Raji (cell line): Measurements from ENCODE around the gene MTSS2.

ENCODE experiments used
- POLR2A ChIP-seq: IDR thresholded peaks from 2 replicates; pipeline ENCODE4 v1.6.1; 2011; ENCODE audit warnings: low read depth, low read length, control low read depth; ENCODE audit not compliant: insufficient read depth

MTSS2 gene

DNA sequence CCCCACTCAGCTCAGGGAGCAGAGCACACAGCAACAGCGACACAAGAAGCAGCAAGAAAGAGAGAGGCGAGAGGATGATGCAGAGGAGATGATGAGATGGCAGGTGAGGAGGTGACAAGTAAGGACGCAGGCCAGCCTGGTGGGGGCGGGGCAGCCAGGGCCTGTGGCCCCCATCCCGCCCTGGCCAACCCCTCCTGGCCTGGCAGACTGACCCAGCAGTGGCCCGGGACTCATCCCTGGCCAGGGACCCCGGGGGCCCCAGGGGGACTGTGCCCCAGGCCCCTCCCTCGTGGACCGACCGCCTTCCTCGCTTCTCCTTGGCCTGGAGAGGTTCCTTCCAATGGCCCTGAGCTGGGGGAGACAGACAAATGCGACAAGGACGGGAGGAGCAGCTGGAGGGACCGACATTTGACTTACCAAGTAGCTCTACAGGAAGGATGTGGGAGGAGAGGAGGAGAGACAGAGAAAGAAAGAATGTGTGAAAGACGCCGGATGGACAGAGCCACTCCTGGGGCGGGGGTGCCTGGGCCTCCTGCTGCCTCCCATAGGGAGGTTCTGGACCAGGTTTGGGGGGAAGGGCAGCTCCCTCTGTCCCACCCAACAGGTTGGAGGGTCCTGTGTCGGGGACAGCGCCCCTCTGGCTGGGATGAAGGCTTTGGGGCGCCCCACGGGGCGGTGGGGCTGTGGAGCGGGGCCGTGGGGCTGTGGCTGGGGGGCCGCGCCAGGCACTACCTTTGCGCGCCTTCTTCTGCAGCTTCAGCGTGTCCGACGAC lies 6.8 kb downstream of the MTSS2 start:
- TF ChIP-seq POLR2A, result no peak

DNA sequence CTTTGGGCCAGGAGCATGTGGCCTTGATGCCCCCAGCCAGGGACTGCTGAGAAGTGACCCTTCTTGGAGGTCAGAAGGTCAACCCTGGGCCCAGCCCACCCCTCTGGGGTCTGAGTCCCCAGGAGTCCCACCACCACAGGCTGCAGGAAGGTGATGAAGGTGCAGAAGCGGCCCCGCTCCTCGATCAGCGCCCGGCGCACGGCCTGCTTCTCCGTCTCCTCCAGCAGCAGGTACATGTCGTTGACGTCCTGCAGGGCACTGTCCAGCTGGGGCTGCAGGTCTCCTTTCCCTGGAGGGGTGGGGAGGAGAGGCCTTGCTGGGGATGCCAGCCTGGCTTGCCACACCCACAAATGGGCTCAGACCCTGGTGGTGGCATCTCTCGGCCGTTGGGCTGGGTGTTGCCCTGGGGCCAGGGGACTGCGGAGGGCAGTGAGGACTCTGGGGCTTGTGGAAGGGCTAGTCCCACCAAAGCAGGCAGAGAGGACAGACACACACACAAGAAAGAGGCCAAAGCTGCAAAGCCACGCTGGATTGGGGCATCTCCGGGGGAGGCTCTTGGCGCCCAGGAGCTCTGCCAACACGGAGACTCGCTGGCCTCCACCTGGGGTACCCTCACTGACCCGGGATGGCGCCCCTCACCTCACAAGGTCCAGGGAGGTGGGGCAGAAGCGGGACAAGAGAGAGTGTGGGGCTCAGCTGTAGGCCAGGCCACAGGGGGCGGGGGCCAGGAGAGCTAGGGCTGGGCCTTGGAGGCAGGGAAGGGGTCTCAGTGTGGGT lies 7.5 kb downstream of the MTSS2 start:
- no peak for TF ChIP-seq POLR2A

DNA sequence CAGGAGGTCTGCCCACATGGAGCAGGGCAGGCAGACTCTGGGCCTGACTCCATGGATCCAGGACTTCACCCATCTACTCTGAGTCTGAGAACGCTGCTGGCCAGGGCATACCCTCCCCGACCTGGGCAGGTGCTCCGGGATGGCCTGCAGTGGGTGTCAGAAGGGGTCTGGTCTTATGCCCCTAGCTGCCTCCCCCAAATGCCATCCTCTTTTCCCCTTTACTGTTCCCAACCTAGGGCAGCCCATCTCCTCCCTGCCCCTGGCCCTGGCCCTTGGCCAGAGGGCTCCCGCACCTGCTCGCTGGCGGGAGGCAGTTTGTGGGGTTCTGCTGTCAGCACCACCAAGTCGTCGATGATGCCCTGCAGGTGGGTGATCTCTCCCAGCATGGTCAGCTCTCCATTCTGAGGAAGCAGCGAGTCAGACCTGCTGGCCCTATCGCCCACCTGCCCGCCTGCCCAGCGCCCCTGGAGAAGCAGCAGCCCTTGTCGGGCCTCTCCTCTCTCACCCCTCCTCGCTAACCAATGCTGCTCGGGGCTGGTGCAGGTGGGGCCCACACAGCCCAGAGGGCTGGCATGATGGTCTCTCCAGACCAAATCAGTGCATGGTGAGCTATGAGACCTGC lies 8.2 kb downstream of the MTSS2 start:
- no peak for TF ChIP-seq POLR2A

DNA sequence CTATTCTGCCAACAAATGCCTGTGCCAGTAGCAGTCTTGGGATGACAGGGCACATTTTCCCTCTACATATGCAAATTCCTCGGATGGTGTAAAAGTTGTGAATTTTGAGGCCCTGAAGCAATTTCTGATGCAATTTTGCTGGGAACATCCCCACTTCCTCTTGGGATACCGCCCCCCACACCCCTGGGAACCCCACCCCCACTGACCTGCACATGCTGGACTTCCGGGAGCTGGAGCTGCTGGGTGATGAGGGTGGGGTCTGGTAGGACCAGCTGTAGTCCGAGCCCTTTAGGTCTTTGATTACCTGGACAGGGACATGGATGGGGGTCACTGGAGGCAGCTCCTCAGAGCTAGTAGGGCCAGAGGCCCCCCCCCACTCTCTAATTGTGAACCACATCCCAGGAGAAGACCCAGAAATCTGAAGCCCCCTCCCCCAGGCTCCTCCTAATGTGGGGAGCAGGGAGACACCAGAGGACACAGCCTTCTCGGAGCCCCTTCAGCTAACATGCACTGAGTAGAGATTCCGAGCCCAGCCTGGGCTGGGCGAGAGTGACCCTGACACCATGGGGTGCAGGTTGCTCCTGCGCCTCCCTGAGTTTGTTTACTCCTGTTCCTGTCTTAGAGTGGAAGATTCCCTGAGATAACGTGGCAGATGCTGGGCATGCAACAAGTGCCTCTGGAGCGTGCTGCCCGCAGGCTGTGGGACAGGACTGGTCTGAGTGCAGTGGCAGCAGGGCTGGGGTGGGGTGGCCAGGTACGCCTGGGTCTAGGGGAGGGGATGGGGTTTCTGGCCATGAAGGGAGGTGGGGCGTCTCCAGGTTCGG lies 9.0 kb downstream of the MTSS2 start:
- no peak for TF ChIP-seq POLR2A

DNA sequence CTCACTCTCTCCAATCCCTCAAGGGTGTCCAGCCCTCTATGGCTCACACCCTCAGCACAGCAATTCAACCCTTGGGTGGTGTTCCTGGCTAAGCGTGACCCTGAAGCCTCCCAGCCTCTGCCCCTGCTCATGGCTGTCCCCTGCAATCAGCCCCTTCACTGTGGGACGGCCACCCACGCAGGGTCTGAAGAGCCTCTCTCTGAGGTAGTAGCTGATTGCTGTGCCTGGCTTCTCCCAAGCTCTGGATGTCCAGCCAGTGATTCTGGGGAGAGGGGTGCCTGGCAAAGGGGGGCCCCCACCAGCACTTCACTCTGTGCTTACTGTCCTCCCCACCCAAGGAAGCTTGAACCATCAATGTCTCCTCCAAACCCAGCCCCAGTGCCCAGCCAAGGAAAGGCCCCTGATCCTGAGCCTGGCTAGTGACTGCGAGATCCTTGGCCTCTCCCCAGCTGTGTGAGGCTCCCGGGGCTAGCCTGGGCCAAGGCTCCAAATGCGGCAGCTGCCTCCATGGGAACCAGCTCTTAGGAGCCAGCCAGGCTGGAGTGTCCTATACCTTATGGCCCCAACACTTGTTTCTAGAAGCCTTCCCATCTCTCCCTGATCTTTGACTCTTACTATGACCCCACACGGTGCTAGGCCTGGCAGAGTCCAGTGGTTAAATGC lies 9.9 kb downstream of the MTSS2 start:
- TF ChIP-seq POLR2A, result no peak

DNA sequence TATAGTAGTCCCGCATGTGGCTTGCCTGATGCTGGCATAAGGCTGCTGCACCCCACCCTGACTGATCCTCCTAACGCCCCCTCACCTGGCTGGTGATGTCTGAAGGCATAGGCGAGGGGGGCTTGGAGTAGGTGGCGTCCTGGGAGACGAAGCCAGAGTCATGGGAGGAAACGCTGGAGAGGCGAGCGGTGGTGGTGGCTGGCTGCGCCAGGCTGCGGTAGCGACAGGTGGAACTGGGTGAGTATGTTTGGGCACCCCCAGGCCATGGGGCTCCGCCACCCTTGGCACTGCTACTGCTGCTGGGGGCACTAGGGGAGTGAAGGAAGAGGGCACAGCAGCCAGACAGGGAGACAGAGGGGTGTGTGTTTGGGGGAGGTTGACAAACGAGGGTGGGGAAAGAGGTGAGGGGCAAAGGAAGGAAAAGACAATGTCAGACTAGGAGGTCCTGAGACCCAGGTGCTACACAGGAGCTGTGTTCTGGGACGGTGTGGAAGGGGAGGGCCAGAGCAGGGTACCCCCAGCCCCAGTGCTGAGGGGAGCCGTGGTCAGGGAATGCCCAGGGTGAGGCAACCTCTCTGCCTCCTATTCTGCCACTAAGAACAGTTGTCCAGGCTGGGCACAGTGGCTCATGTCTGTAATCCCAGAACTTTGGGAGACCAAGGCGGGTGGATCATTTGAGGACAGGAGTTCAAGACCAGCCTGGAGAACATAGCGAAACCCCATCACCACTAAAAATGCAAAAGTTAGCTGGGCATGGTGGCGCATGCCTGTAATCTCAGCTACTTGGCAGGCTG lies 11.4 kb downstream of the MTSS2 start:
- no peak for TF ChIP-seq POLR2A

DNA sequence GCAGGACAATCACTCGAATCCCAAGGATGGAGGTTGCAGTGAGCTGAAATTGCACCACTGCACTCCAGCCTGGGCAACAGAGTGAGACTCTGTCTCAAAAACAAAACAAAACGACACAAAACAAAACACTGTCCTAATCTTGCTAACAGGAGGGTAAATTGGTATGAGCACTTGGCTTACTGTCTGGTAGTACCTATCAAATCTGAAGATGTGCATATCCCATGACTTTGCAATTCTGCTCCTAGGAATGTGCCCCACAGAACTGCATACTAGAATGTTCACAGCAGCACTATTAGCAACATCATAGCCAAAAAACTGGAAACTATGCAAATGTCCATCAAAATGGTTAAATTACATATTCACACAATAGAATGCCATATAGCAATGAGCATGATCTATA lies 15.7 kb downstream of the MTSS2 start:
- no peak for TF ChIP-seq POLR2A

DNA sequence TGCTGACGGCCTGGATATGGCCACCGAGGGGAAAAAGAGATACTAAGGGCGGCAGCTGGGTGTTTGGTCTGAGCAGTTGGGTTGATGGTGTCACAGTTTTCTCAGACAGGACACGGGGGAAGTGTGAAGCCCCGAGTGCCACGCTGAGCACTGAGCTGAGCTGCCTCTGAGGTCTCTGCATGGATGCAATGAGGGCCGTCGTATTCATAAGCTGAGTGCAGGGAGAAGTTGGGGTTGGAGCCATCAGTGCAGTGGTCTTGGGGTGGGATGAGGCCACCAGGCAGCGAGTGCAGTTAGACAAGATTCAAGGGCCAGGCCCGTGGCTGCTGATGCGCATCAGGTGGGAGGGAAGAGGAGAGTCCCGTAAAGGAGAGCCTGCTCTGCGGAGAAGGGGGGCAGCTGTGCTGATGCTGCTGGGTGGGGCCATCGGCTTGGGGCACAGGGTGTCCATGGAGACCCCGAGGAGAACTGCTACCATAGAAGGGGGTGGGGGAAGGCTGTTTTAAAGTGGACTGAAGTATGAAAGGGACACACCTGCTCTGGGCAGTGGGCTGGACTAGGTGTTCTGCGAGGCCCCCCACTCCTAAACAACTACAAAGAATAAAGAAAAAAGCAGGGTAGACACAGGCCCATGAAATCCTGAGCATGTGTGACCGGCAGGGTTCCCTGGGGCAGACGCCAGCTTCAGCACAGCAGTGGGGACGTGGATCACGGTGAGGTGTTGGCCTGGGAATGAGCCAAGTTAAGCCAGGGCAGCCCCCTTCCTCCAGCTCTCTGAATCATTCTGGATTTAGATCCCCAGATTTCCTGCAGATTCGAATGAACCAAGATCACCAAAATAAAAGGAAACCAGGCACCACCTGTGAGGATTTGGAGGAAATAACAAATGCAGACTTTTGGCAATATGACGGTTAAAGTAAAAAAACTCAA lies 19.8 kb downstream of the MTSS2 start:
- no peak for TF ChIP-seq POLR2A

DNA sequence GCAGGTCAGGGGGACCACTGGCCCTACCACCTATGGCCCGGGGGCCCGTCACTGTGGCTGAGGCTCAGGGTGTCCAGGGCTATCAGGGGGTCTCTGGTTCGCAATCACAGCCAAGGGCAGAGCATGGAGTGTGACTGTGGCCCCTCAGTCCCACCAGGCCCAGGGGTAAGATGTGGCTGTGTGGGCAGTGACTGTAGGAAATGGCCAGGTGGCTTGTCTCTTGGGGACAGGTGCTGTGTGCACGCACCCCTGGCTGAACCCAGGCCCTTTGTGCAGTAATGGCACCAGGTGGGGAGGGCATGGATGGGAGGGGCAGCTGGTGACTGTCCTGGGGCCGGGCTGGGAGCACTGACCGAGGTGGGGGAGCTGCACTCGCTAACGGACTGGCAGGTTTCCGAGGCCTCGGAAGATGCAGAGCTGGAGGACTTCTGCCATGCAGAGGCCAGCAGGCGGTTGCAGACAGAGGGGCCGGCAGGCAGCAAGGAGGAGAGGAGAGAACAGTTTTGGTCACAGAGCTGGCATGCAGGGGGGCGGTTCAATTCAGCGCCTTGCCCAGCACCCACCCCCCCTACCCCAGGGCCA lies 20.6 kb downstream of the MTSS2 start:
- no peak for TF ChIP-seq POLR2A

DNA sequence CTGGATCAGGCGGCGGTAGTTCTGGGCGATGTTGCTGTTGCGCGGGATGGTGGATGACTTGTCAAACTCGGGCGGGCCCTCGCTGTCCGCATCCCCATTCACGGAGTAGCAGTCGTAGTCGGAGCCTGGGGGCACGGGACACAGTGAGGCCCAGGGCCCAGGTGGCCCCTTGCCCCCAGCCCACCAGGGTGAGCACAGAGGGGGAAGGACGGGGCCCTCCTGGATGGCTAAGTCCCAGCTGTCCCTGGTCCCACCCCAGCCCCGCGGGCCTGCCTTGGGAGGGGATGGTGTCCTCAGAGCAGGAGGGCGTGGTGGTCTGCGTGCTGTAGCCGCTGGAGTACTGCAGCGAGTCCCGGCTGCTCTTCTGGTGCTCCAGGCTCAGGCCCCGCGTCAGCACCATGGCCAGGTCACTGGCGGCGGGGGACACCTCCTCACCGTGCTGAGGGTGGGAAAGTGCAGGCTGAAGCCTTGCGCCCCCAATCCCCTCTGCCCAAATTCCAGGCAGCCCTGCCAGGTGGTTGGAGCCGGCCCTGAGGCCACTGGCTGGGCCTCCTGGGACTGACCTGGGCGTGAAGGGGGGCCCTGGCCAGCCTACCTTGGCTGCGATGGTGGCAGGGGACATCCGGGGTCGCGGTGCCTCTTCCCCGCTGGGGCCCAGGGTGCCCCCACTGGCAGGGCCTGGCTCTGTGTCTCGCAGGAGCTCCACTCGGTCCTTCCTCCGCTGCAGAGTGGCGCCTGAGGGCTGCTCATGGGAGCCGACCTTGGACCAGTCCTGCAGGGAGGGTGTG lies 21.3 kb downstream of the MTSS2 start:
- no peak for TF ChIP-seq POLR2A

DNA sequence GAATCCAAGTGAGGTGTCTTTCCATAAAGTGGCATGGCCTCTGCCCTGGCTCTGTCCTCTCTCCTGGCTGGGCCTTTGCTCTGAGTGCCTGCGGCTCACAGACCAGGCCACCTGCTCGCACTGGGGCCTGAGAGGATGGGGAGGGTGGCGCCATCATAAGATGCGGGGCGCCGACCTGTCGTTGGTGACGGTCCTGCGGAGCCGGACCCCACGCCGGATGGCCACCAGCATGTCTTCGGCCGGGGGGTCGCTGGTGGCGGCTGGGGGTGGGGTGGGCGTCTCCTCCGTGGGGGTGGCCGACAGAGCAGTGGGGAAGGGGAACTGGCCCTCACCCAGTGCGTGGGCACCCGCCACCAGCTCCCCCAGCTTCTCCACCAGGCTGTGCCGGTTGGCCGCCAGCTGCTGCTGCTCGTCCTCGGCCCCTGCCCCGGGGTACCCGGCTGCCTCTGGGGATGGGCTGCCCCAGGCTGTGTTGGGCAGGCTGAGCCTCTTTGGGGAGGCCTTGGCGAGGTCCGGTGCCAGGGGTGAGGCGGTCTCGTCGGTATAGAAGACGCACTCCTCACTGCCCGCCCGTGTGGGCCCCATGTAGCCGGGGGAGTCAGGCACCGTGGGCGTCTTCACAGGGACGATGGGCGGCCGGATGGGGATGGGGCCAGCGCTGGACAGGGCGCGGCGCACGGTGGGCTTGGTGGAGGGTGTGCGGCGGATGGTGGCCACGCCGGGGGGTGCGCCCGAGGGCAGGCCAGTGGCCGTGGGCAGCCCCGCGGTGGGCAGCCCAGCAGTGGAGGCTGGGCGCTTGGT lies 22.1 kb downstream of the MTSS2 start:
- no peak for TF ChIP-seq POLR2A
